ENCODE data around the gene NAT9. TPM values are rescaled to one million over a fixed set of nuclear protein-coding genes. Genes with fewer than 3 reads are reported as not detected.

Gene NAT9
- total and polyA plus RNA-seq, 2 experiments from 2014 or later: 37.3 to 37.5 TPM

Small RNA genes within 50 kb of the gene (microRNA-seq; reads per million reads assigned to microRNA genes)
- 17.3 reads per million, percentile 41 among the genes with 10 or more reads in this experiment for gene MIR3615

Other genes with a start within 250 kb of the NAT9 start
- not detected in 2 replicates for gene CD300LB, start 244.9 kb downstream of the NAT9 start, total RNA-seq (2014; rRNA removed; shearing (Covaris generic))
- not detected in 2 replicates for gene CD300LB, start 244.9 kb downstream of the NAT9 start, polyA plus RNA-seq (2016; fragmentation: Nextera tagmentation; extraction: Ambion mirVana)
- gene CD300C, start 230.2 kb downstream of the NAT9 start, total RNA-seq (2014; rRNA removed; shearing (Covaris generic)): not detected in 2 replicates
- gene CD300C, start 230.2 kb downstream of the NAT9 start, polyA plus RNA-seq (2016; fragmentation: Nextera tagmentation; extraction: Ambion mirVana): not detected in 2 replicates
- gene CD300H, start 208.8 kb downstream of the NAT9 start, total RNA-seq (2014; rRNA removed; shearing (Covaris generic)): not detected in 2 replicates
- not detected in 2 replicates for gene CD300H, start 208.8 kb downstream of the NAT9 start, polyA plus RNA-seq (2016; fragmentation: Nextera tagmentation; extraction: Ambion mirVana)
- gene CD300LD, start 184.1 kb downstream of the NAT9 start, total RNA-seq (2014; rRNA removed; shearing (Covaris generic)): not detected in 2 replicates
- gene CD300LD, start 184.1 kb downstream of the NAT9 start, polyA plus RNA-seq (2016; fragmentation: Nextera tagmentation; extraction: Ambion mirVana): not detected in 2 replicates
- gene CD300E, start 152.6 kb downstream of the NAT9 start, total RNA-seq (2014; rRNA removed; shearing (Covaris generic)): not detected in 2 replicates
- gene CD300E, start 152.6 kb downstream of the NAT9 start, polyA plus RNA-seq (2016; fragmentation: Nextera tagmentation; extraction: Ambion mirVana): not detected in 2 replicates
- not detected in 2 replicates for gene CD300LF, start 63.4 kb downstream of the NAT9 start, total RNA-seq (2014; rRNA removed; shearing (Covaris generic))
- not detected in 2 replicates for gene CD300LF, start 63.4 kb downstream of the NAT9 start, polyA plus RNA-seq (2016; fragmentation: Nextera tagmentation; extraction: Ambion mirVana)
- 3.4 and 5.2 TPM in 2 replicates for gene RAB37, start 39.1 kb downstream of the NAT9 start, total RNA-seq (2014; rRNA removed; shearing (Covaris generic))
- gene RAB37, start 39.1 kb downstream of the NAT9 start, polyA plus RNA-seq (2016; fragmentation: Nextera tagmentation; extraction: Ambion mirVana): 3.3 and 3.6 TPM in 2 replicates
- gene NHERF1, start 27.7 kb downstream of the NAT9 start, total RNA-seq (2014; rRNA removed; shearing (Covaris generic)): 85.8 and 100 TPM in 2 replicates
- 48.8 and 49.3 TPM in 2 replicates for gene NHERF1, start 27.7 kb downstream of the NAT9 start, polyA plus RNA-seq (2016; fragmentation: Nextera tagmentation; extraction: Ambion mirVana)
- 0.10 TPM in 1 of 2 replicates, not detected in the other for gene GRIN2C, start 83.5 kb upstream of the NAT9 start, total RNA-seq (2014; rRNA removed; shearing (Covaris generic))
- gene GRIN2C, start 83.5 kb upstream of the NAT9 start, polyA plus RNA-seq (2016; fragmentation: Nextera tagmentation; extraction: Ambion mirVana): 0.07 and 0.19 TPM in 2 replicates
- gene FDXR, start 96.6 kb upstream of the NAT9 start, total RNA-seq (2014; rRNA removed; shearing (Covaris generic)): 33.1 and 34.5 TPM in 2 replicates
- gene FDXR, start 96.6 kb upstream of the NAT9 start, polyA plus RNA-seq (2016; fragmentation: Nextera tagmentation; extraction: Ambion mirVana): 19.9 and 21.7 TPM in 2 replicates
- 0.73 and 1.6 TPM in 2 replicates for gene FADS6, start 117.3 kb upstream of the NAT9 start, total RNA-seq (2014; rRNA removed; shearing (Covaris generic))
- gene FADS6, start 117.3 kb upstream of the NAT9 start, polyA plus RNA-seq (2016; fragmentation: Nextera tagmentation; extraction: Ambion mirVana): 0.35 and 0.42 TPM in 2 replicates
- 1.7 and 3.5 TPM in 2 replicates for gene USH1G, start 146.9 kb upstream of the NAT9 start, total RNA-seq (2014; rRNA removed; shearing (Covaris generic))
- gene USH1G, start 146.9 kb upstream of the NAT9 start, polyA plus RNA-seq (2016; fragmentation: Nextera tagmentation; extraction: Ambion mirVana): 0.28 and 0.34 TPM in 2 replicates
- gene OTOP2, start 147.9 kb upstream of the NAT9 start, total RNA-seq (2014; rRNA removed; shearing (Covaris generic)): not detected in 2 replicates
- gene OTOP2, start 147.9 kb upstream of the NAT9 start, polyA plus RNA-seq (2016; fragmentation: Nextera tagmentation; extraction: Ambion mirVana): not detected in 2 replicates
- gene OTOP3, start 159.6 kb upstream of the NAT9 start, total RNA-seq (2014; rRNA removed; shearing (Covaris generic)): not detected in 2 replicates
- not detected in 2 replicates for gene OTOP3, start 159.6 kb upstream of the NAT9 start, polyA plus RNA-seq (2016; fragmentation: Nextera tagmentation; extraction: Ambion mirVana)
- gene HID1, start 196.4 kb upstream of the NAT9 start, total RNA-seq (2014; rRNA removed; shearing (Covaris generic)): 6.3 and 8.7 TPM in 2 replicates
- gene HID1, start 196.4 kb upstream of the NAT9 start, polyA plus RNA-seq (2016; fragmentation: Nextera tagmentation; extraction: Ambion mirVana): 9.0 and 10.9 TPM in 2 replicates
- 34.4 and 35.8 TPM in 2 replicates for gene CDR2L, start 211.3 kb upstream of the NAT9 start, total RNA-seq (2014; rRNA removed; shearing (Covaris generic))
- 17.7 and 18.3 TPM in 2 replicates for gene CDR2L, start 211.3 kb upstream of the NAT9 start, polyA plus RNA-seq (2016; fragmentation: Nextera tagmentation; extraction: Ambion mirVana)
- gene MRPL58, start 236.3 kb upstream of the NAT9 start, total RNA-seq (2014; rRNA removed; shearing (Covaris generic)): 38.0 and 48.5 TPM in 2 replicates
- 66.7 and 68.0 TPM in 2 replicates for gene MRPL58, start 236.3 kb upstream of the NAT9 start, polyA plus RNA-seq (2016; fragmentation: Nextera tagmentation; extraction: Ambion mirVana)